ENCODE measurements around the gene VASN.
A peak's percentile ranks its signal among the peaks of the same experiment; 100 is the strongest.
"Not testable (repeated sequence)": the region's sequence is repeated elsewhere in the genome, so short reads cannot be mapped to it uniquely, and the experiment has no call there.

The VASN gene

GRCh38 chr16:4337540-4338088, 34.0 kb upstream of the VASN start:
- no peak for DNase-seq (ENCODE audit: low read depth)

- DNase-seq (ENCODE audit: low read depth): no peak
Observed at GRCh38 chr16:4338125-4338582, 33.5 kb upstream of the VASN start.

GRCh38 chr16:4338712-4339299, 32.8 kb upstream of the VASN start:
- DNase-seq (ENCODE audit: low read depth): no peak

GRCh38 chr16:4339455-4339854, 32.2 kb upstream of the VASN start:
- no peak for DNase-seq (ENCODE audit: low read depth)

- no peak for DNase-seq (ENCODE audit: low read depth)
Observed at GRCh38 chr16:4339909-4340308, 31.7 kb upstream of the VASN start.

GRCh38 chr16:4340443-4340842, 31.2 kb upstream of the VASN start:
- no peak for DNase-seq (ENCODE audit: low read depth)

- DNase-seq (ENCODE audit: low read depth): no peak
Observed at GRCh38 chr16:4341250-4341649, 30.4 kb upstream of the VASN start.

GRCh38 chr16:4342866-4343744, 28.5 kb upstream of the VASN start:
- no peak for DNase-seq (ENCODE audit: low read depth)

- DNase-seq (ENCODE audit: low read depth): not testable (repeated sequence)
Observed at GRCh38 chr16:4344300-4344982, 27.2 kb upstream of the VASN start.

GRCh38 chr16:4344983-4345835, 26.4 kb upstream of the VASN start:
- DNase-seq (ENCODE audit: low read depth): no peak

- DNase-seq (ENCODE audit: low read depth): no peak
Observed at GRCh38 chr16:4345836-4346781, 25.5 kb upstream of the VASN start.

GRCh38 chr16:4347010-4347409, 24.6 kb upstream of the VASN start:
- DNase-seq (ENCODE audit: low read depth): no peak

GRCh38 chr16:4347765-4348509, 23.7 kb upstream of the VASN start:
- no peak for DNase-seq (ENCODE audit: low read depth)

GRCh38 chr16:4349332-4349731, 22.3 kb upstream of the VASN start:
- DNase-seq (ENCODE audit: low read depth): no peak

- no peak for DNase-seq (ENCODE audit: low read depth)
Observed at GRCh38 chr16:4350365-4350786, 21.3 kb upstream of the VASN start.

GRCh38 chr16:4350787-4351659, 20.6 kb upstream of the VASN start, which contains the start of gene PAM16:
Gene PAM16 (minus strand): TSS chr16:4351321. CDS start chr16:4351234, 87 bp downstream.
- peak; percentile 78 for DNase-seq (ENCODE audit: low read depth)

- no peak for DNase-seq (ENCODE audit: low read depth)
Observed at GRCh38 chr16:4351880-4352279, 19.8 kb upstream of the VASN start.

GRCh38 chr16:4352843-4353242, 18.8 kb upstream of the VASN start:
- DNase-seq (ENCODE audit: low read depth): no peak

GRCh38 chr16:4353675-4354074, 18.0 kb upstream of the VASN start:
- DNase-seq (ENCODE audit: low read depth): no peak

Measured in HS-5 (cell line).